Fibroblast of skin of back (primary cell): ENCODE data around the gene ABHD18.

Experiments used
- DNase-seq: peaks from one replicate; pipeline ENCODE4 v3.0.0-alpha.2; 2013

ABHD18 gene

GRCh38 chr4:128068918-128069317, 103.7 kb downstream of the ABHD18 start:
- DNase-seq = peak; percentile 24

- no peak for DNase-seq
Measured at GRCh38 chr4:128076464-128076863, 111.3 kb downstream of the ABHD18 start.
